GM12891 (cell line): ENCODE measurements around the gene UBB.

ENCODE experiments used
- POLR2AphosphoS5 ChIP-seq: IDR thresholded peaks from 2 replicates; pipeline ENCODE4 v1.6.1; 2011; ENCODE audit warnings: low read depth, low read length, control low read depth
- POU2F2 ChIP-seq: IDR thresholded peaks from 2 replicates; pipeline ENCODE4 v1.6.1; 2011; ENCODE audit warnings: low read depth, mild to moderate bottlenecking, control low read depth, low read length, moderate library complexity
- SPI1 ChIP-seq: IDR thresholded peaks from 2 replicates; pipeline ENCODE4 v1.6.1; 2011; ENCODE audit warnings: low read depth, low read length, control low read depth

DNA sequence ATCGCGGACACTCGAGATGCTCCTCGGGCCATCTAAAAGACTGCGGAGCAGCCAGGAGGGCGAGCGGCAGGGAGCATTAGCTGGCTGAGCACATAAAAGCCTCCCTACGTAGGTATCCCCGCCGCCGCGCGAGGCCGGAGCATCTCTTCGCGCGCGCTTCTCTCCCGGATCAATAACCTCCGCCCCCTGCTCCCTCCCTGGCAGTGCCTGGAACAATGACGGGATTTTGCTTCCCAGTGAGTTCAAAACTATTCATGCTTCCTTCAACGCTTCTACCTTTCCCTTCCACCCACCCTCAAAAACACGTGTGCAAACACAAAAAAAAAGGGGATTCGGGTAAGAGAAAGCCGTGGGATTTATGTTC, 28.6 kb upstream of the UBB start:
- TF ChIP-seq SPI1 (no peak), POU2F2 (no peak), POLR2AphosphoS5 (no peak)
